HG03066 (cell line): Measurements from ENCODE around the gene FASLG.

ENCODE experiments used
- ATAC-seq: cut with Tn5 transposase; IDR thresholded peaks from one replicate; pipeline ENCODE4 v1.9.1; 2021; ENCODE audit warnings: low read depth; ENCODE audit not compliant: unreplicated experiment

The FASLG gene

DNA sequence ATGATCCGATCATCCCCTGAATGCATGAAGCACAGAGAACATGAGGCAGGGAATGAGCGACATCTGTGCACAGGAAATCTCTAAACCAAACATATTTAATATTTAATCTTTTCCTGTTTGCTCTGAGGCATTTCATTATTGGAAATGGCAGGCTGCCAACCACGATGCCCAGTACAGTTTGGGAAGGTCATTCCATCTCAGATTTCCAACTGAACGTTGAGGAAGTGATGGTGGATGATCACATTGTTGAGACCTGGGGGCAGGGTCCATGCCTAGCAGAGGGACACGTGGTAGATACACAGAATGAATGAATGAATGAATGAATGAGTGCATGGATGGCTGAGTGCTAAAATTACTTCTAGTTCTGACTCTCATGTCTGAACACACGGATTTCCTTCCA lies 15.9 kb upstream of the FASLG start:
- ATAC-seq: no peak

DNA sequence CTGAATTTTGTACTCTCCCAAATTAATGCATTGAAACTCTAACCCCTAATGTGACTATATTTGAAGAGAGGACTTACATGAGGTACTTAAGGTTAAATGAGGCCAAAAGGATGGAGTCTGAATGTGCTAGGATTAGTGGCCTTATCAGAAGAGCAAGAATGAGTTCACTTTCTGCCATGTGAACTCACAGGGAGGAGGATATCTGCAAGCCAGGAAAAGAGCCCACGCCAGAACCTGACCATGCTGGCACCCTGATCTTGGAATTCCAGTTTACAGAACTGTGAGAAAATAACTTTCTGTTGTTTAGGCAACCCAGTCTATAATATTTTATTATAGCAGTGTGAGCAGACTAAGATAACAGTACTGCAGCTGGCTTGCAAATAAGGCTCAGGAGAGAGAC lies 12.2 kb upstream of the FASLG start:
- ATAC-seq: no peak

DNA sequence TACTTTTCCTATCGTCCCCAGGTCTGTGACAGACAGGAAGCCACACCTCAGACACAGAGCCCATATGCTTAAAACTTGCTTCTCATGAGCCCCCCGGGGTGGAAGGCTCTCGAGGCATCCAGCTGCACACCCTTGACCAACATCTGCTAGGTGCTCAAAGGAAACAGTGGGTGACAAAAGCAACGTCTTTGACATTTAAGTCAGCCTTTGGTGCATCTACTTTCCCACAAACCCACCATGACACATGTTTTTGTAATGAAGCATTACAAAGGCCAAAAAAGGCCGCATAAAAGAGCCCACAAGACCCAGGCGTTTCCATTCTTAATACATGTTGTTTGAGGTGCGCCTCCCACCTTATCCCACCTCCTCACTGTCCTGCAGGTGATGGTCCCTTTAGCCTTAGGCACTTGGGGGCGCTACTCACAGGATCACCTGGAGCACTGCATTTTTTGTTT lies 11.8 kb upstream of the FASLG start:
- ATAC-seq: no peak

DNA sequence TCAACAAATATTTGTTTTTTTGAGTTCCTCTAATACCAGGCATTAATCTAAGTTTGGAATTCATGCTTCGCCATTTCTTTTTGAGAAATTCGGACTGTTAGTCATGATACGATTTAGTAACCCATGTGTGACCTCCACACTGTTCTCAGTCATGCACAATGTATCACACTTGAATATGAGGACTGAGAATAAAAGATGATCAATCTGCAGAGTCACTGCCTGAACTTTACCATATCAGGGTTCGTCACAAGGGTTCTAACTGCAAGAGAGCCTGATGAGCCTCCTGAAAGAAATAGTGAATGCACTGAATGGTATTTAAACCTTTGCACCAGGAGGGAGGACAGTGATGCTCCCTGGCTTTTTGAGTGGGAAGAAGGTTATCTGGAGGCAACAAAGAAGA lies 10.9 kb upstream of the FASLG start:
- no peak for ATAC-seq

DNA sequence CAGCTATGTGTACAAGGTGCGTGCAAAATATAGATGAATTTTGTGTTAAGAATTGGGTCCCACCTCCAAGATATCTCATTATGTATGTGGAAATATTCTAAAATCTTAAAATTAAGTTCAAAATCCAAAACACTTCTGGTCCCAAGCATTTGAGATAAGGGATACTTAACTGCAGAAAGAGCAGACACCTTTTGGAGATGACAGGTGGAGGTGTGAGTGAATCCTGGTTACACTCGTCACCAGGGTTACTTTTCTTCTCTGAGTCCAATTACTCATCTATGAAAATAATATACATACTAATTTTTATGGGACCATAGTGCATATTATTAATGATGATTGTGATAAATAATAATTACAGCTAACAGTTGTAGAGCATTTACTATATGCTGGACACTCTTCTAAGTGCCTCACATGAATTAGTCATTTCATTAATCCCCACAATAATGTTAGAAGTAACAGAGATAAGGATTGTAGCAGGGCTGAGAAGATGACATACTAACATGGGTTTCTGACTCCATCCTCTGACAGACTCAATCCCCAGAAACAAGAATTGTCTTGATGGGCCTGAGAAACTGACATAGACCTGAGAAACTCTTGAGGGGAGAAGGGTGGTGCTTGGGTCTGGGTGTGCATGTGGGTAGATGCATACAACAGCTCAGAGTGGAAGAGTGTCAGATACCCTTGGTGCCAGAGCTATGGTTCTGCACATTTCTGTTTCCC lies 8.3 kb upstream of the FASLG start:
- ATAC-seq: no peak

DNA sequence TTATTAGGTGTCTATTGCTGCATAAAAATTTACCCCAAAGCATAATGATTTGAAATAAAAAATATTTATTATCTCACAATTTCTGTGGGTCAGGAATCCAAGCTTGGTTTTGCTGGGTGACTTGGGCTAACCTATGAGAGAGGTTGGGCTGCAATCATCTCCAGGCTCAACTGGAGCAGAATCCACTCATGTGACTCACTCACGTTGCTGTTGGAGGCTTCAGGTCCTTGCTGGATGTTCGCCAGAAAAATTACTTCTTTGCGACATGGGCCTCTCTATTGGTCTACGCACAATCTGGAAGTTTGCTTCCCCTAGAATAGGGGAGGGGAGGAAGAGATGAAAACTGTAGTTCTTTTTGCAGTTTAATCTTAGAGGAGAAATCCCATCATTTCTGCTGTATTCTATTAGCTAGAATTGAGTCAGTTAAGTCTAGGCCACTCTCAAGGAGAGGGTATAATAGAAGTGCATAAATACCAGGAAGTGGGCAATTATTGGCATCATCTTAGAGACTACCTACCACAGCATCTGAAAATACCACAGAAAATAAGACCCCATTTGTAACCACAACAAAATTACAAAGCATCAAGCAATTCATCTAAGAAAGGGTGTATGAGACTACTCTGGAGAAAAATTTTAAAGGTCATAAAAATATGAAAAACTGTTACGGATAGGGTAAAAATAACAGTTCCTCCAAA lies 5.7 kb upstream of the FASLG start:
- ATAC-seq: no peak

DNA sequence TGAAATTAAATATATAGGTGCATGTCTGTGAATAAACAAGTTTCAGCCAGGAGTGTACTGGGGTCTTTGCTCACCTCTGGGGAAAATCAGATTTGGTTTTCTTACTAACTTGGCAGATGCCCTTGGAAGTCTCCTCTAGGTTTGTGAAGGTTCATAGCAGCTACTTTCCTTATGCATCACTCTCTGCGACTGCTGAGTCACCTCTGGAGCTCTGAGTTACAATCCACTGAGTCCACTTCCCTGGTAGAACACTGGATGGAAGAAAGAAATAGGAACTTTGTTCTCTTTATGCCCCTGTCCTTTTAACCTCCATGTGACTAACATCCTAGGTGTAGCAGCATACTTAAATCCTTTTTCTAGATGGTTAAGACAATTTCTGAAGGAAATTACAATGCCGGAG lies 4.4 kb upstream of the FASLG start:
- ATAC-seq: no peak

DNA sequence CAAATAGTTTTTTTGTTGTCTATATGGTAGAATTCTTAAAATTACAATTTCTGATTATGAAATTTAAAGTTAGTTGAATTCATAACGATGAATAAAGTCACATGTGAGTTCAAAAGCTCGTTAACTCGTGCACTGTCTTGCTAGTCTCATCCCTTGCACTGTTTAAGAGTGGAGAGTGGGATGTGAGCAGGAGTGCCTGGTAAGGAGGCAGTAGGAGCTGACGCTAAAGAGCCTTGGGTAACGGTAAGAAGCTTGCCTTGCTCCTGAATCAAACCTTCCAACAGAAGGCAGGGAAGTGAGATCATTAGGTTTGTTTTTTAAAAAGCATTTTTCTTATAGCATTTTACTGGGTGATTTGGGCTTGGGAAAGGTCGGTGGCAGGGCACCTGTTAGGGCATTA lies 2.3 kb upstream of the FASLG start:
- ATAC-seq: no peak

DNA sequence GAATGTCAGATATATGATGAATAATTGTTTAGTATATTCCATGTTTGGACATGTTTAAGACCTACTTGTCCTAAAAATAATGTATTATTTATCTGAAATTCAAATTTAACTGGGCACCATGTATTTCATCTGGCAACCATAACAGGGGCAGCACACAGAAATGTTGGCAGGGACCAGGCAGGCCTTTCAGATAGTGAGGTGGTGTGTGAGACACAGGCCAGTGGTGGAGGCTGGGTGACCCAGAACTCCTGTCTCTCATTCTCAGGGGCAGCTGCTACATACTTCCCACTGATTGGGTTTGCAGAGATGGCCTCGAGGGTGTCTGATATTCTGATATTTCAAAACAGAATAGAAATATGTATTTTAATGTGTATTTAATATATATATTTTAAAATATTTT lies 1.3 kb upstream of the FASLG start:
- no peak for ATAC-seq

DNA sequence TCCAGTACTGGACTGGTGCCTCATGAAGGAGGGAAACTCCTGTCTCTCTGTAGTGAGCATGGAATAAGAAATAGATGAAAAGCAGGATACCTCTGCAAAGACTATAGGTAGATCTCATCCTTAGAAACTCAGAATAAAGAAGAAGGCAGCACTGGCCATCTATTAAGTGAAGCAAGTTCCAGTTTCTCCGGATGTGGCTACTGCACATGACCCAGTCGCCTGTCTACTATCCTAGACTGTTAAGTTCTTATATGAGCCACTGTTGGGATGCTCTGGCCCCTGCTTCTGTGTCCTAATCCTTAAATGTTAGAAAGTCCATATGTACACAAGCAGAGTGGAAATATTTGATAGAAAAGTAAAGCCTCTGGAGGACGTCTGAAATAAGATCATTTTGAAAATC lies 2.2 kb downstream of the FASLG start:
- no peak for ATAC-seq

DNA sequence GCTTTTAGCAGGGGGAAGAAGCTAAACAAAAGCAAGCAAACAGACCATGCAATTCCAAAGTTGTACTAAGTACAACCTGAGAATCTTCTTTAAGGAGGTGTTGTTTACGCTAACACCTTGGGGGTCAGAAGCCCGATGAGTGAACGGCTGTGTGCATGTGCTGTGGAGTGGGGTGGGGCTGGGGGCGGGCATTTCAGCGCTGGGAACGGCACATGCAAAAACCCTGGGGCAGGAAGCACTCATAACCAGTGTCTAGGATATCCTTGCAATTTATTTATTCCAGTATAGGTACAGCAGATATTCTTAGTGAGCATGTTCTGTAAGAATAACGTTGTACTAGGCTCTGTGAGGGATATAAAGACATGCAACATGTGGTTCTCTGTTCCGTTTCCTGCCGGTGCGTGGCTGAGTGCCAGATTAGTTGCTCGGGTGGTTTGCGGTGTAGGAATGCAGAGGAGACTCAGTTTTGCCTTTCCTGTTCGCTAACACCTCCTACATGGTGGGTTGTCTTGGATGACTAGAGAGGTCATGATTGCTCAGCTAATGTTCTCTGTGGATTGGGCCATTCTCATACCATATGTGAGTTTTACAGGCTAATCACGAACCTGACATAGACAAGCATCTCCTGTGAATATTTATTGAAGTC lies 3.7 kb downstream of the FASLG start:
- peak; percentile 94 for ATAC-seq

DNA sequence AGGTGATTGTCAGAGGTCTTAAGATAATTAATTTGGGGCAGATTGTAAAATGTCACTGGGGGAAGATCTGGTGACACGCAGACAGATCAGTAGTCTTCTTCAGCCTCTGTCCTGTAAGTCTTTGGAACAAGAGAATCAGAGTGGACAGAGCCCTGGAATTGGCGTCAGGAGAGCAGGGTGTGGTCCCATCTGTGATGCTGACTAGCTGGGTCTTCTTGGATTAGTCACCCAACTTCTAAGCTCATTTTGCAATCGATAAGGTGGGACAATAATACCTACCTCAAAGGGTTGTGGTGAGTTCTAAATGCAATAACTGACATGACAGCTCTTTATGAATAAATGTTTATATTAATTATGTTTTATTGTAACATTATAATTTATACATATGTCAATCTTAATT lies 4.8 kb downstream of the FASLG start:
- no peak for ATAC-seq

DNA sequence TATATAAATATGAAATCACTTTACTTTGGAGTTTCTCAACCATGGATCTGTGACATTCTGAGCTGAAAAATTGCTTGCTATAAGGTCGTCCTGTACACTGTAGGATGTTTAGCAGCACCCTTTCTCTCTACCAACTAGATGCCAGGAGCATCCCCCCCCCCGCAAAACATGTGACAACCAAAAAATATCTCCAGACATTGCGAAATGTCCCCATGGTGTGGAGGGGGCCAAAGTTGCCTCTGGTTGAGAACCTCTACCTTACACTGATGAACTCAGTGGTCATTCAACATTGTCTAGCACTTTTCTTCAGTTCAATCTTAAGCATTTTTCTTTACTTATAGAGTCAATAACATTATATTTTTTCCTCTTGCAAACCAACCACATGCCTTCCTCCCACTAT lies 9.2 kb downstream of the FASLG start:
- no peak for ATAC-seq

DNA sequence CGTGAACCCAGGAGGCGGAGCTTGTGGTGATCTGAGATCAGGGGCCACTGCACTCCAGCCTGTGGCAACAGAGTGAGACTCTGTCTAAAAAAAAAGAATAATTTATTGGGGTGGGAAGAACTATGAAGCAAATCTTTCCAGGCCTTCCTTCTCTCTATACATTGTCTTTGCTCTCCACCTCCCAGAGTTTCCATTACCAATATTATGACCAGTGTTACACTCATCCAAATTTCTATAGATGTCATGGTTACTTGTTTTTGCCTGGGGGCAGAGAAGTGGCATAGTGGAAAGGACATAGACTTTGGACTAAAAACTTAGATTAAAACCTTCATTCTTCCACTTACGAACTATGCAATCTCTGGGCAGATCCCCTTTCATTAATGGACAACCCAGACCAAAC lies 10.1 kb downstream of the FASLG start:
- no peak for ATAC-seq

DNA sequence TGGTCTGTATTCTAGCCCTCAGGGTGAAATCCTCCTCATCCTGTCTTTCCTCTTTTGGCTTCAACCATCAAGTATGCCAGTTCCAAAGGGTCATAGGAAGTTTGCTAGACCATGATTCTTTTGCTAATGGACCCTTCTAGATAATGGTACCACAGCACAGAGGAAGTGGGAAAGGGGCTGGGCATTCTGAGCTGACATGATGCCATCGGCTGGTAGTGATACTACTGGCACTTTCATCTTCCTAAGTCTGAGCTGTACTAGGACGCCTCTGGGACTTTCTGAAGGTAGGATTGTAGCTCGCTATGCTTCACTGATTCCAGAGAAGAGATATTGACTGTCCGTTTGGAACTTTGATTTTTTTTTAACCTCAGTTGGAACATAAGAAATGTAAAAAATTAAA lies 11.4 kb downstream of the FASLG start:
- no peak for ATAC-seq

DNA sequence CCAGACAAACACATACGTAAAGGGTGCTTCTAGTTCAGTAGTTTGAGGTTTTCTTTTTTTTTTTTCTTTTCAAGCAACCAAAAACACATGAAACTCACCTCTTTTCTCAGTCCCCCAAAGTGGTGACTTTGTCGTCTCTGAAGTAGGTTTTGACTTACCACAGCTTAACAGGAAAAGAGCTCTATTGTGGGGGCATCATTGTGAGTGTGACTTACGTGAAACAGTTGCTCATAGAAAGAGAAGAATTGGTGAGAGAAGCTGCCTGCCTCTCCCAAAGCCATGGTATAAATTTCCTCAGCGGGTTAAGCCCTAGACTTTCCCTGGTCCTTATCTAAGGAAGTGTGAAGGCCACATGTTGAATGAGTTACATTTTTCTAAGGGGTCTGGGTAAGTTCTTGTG lies 11.9 kb downstream of the FASLG start:
- peak; percentile 80 for ATAC-seq

DNA sequence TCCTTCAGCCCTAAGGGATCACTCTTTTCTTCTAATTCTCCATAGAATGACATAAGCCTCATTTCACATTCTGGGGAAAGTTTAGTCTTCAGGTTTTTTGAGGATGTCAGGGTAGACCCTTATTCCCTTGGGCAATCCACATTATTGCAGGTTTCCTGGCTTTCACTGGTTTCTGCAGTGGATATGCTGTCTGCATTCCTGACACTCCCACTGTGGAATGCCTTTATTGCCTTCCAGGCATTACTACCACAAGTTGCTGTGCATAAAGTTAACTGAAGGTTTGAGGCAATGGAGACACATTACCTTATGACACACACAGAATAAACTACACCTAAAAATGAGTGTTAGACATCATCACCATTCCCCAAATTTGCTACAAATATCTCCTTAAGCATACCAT lies 12.7 kb downstream of the FASLG start:
- ATAC-seq: no peak

DNA sequence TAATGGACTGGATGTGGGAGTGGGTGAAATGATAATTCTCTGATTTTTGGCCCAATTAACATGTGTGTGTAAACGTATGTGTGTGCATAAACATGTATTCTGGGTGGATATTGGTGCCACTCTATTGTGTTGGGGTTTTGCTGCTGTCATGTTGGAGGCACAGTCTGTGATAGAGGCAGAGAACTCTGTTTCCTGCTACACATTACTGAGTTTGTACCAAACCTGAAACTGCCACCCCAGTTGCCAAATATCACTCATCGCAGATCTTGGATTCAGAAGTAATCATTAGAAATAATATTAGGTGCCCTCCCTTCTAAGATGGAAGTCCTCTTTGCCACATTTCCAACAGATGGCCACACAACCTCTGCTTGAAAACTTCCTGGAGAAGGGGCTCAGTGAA lies 13.8 kb downstream of the FASLG start:
- ATAC-seq: no peak

DNA sequence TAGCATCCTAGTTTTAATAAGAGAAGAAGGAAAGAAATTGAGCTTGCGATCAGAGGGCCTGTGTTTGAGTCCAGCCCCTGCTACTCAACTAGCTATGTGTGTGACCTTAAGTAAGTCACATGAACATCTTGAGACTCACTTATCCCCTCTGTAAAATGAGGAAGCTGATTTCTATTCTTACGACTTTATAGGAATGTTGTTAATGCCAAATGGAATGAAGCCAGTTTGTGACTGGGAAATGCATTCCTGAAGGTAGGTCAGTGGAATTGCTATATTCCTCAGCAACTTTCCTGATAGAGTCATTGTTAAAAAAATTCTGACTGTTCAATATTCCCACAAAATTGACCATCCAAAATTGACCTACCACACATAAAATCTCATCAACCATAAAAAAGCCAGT lies 14.9 kb downstream of the FASLG start:
- ATAC-seq: no peak

DNA sequence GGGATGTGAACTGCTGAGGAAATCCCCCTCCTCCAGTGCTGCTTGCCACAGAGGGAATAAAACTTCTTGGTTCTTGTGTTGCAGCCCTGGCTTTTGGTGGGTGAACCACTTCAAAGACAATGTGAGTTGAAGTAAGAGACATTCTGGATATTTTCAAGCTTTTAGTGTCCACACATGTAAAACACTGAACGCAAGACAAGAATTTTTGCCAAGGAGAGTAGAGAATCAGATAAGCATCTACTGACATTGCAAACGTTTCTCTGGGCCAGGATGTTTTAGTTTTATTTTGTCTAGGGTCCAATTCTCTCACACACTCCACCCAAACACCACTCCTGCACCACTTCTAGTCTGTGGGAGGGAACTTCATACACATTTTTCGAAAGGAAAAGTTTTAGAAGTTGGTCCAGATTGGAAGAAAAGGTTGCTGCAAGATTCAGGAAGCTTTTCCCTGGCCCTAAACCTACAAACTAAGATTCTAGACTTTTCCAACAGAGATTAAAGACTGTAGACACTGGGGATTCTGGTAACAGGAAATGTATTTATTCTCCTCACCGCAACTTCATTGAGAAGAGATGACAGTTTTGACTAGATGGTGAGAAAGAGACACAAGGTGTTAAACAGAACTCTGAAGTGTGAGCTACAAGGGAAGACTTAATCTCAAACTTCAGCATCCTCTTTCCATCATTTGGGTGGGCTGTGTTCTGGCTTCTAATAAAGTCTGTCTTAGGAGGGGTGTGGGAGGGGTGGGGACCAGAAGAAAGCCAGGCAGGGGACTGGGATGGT lies 16.1 kb downstream of the FASLG start:
- no peak for ATAC-seq
